GM12864 (cell line): ENCODE results near the gene ZNF776.
"Not testable (repeated sequence)": the region's sequence is repeated elsewhere in the genome, so short reads cannot be mapped to it uniquely, and the experiment has no call there.

Source experiments
- DNase-seq: peaks from one replicate; pipeline ENCODE4 v3.0.0-alpha.2; 2011; ENCODE audit warnings: low read depth
- H3K4me3 ChIP-seq: 2 replicates; pipeline ENCODE4 v1.5.1; 2011; ENCODE audit warnings: mild to moderate bottlenecking, low read depth, low read length, control low read depth
- TF ChIP-seq, protein P1 (sequence below): IDR thresholded peaks from 2 replicates; pipeline ENCODE4 v1.5.1; 2011; ENCODE audit warnings: low read depth, mild to moderate bottlenecking, moderate library complexity, low read length, control low read depth, inconsistent platforms; ENCODE audit errors: missing control alignments

Gene ZNF776

GRCh38 chr19:57789288-57789687 lies 42.7 kb downstream of the ZNF776 start:
- TF ChIP-seq, protein P1, sequence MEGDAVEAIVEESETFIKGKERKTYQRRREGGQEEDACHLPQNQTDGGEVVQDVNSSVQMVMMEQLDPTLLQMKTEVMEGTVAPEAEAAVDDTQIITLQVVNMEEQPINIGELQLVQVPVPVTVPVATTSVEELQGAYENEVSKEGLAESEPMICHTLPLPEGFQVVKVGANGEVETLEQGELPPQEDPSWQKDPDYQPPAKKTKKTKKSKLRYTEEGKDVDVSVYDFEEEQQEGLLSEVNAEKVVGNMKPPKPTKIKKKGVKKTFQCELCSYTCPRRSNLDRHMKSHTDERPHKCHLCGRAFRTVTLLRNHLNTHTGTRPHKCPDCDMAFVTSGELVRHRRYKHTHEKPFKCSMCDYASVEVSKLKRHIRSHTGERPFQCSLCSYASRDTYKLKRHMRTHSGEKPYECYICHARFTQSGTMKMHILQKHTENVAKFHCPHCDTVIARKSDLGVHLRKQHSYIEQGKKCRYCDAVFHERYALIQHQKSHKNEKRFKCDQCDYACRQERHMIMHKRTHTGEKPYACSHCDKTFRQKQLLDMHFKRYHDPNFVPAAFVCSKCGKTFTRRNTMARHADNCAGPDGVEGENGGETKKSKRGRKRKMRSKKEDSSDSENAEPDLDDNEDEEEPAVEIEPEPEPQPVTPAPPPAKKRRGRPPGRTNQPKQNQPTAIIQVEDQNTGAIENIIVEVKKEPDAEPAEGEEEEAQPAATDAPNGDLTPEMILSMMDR: no peak
- no peak overlapping the region for H3K4me3 ChIP-seq
- no peak for DNase-seq

- not testable (repeated sequence) for H3K4me3 ChIP-seq, DNase-seq
These were observed 50.0 kb downstream of the ZNF776 start for GRCh38 chr19:57796580-57796979.

- H3K4me3 ChIP-seq: no peak overlapping the region
- DNase-seq: no peak
- TF ChIP-seq, protein P1: no peak
These were observed 54.1 kb downstream of the ZNF776 start for GRCh38 chr19:57800696-57801095.

DNA sequence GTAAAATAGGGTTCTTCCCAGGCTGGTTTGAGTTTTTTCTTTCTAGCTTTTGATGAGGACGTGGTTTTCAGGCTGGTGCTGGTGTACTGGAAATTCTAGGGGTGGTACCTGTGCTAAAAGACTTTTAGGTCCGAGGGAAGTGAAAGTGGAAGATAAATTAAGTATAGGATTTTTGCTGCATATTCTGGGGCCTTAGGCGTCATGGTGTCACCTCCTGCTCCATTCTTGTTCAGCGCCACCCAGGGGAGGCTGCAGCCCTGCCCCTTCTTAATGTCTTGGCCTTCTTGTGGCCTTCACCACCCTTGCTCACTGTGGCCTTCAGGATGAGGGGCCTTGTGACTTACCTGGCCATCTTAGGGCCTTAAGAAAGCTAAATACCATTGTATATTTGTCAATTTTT lies 55.7 kb downstream of the ZNF776 start:
- TF ChIP-seq, protein P1: no peak
- H3K4me3 ChIP-seq: no peak overlapping the region
- no peak for DNase-seq

GRCh38 chr19:57803265-57803593 lies 56.6 kb downstream of the ZNF776 start:
- DNase-seq: no peak
- TF ChIP-seq, protein P1: no peak
- no peak overlapping the region for H3K4me3 ChIP-seq

- DNase-seq: no peak
- H3K4me3 ChIP-seq: no peak overlapping the region
- TF ChIP-seq, protein P1: no peak
These were observed 57.1 kb downstream of the ZNF776 start for GRCh38 chr19:57803594-57804325.

DNA sequence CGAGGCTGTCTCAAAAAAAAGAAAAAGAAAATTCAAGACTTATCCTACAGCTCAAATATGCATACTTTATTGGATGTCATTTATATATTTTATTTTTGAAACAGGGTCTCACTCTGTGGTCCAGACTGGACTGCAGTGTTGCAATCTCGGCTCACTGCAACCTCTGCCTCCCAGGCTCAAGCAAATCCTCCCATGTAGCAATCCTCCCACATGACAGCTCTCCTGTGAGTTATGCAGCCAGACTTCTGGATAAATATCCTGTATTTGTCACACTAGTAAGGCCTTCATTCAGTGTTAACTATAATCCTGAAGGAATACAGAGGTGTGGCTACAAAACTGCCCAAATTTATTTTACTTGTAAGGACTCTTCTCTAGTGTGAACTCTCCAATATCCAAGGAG lies 60.9 kb downstream of the ZNF776 start:
- TF ChIP-seq, protein P1: no peak
- H3K4me3 ChIP-seq: no peak overlapping the region
- no peak for DNase-seq
